SH-SY5Y (cell line): ENCODE data around the gene IFIT2.

Experiments used
- GATA2 ChIP-seq: IDR thresholded peaks from 2 replicates; pipeline ENCODE4 v1.6.1; 2011; ENCODE audit warnings: mild to moderate bottlenecking, low read depth, low read length
- GATA3 ChIP-seq: IDR thresholded peaks from 2 replicates; pipeline ENCODE4 v1.6.1; 2011; ENCODE audit warnings: low read depth, mild to moderate bottlenecking, low read length, moderate library complexity

- TF ChIP-seq GATA2, result no peak
- no peak for TF ChIP-seq GATA3
These were observed 1.3 kb downstream of the IFIT2 start for GRCh38 chr10:89303161-89303560.
